Heart left ventricle (tissue), 16 donors: ENCODE results near the gene PPP1R9A. TPM values are rescaled to one million over a fixed set of nuclear protein-coding genes. Genes with fewer than 3 reads are reported as not detected.

Source experiments
- ATAC-seq, 4 donors: fragments of 200-7000 bp; cut with Tn5 transposase; one replicate each; pipeline ENCODE4 v1.9.1; 2020 to 2022; ENCODE audit warnings: moderate library complexity in 4 of 4, mild to moderate bottlenecking in 3 of 4, moderate number of reproducible peaks in 1 of 4
- DNase-seq, 5 donors: peaks; one replicate each; pipeline ENCODE4 v3.0.0-alpha.2; 2020
- H3K27ac ChIP-seq, 12 donors: fragments of 200-600 bp; sonication (generic) in 4 of 12; one replicate each; pipeline versions ENCODE4 v1.5.0 to v1.8.0; 2016 to 2022; ENCODE audit warnings: mild to moderate bottlenecking in 2 of 12
- H3K27me3 ChIP-seq, 9 donors: fragments of 200-600 bp; sonication (generic) in 2 of 9; one replicate each; pipeline versions ENCODE4 v1.5.1 to v1.8.0; 2016 to 2022; ENCODE audit warnings: mild to moderate bottlenecking in 3 of 9
- H3K36me3 ChIP-seq, 9 donors: fragments of 200-600 bp; sonication (generic) in 2 of 9; one replicate each; pipeline versions ENCODE4 v1.5.0 to v1.8.0; 2018 to 2022; ENCODE audit warnings: mild to moderate bottlenecking in 2 of 9
- H3K4me1 ChIP-seq, 12 donors: fragments of 200-600 bp; sonication (generic) in 4 of 12; one replicate each; pipeline versions ENCODE4 v1.5.0 to v1.8.0; 2016 to 2022; ENCODE audit warnings: mild to moderate bottlenecking in 3 of 12
- H3K4me3 ChIP-seq, 12 donors: fragments of 200-600 bp; sonication (generic) in 4 of 12; one replicate each; pipeline versions ENCODE4 v1.5.0 to v1.8.0; 2017 to 2022; ENCODE audit warnings: mild to moderate bottlenecking in 9 of 12, moderate library complexity in 4 of 12
- H3K9me3 ChIP-seq, 12 donors: fragments of 200-600 bp; sonication (generic) in 4 of 12; one replicate each; pipeline versions ENCODE4 v1.5.0 to v1.8.0; 2016 to 2022; ENCODE audit warnings: mild to moderate bottlenecking in 1 of 12
- POLR2A ChIP-seq, 2 donors: fragments of 450-650 bp; IDR thresholded peaks; one replicate each; pipeline ENCODE4 v1.6.1; 2017; ENCODE audit warnings: antibody characterized with exemption in 2 of 2, mild to moderate bottlenecking in 2 of 2, moderate library complexity in 2 of 2
- whole genome bisulfite sequencing, 4 donors: extraction: QIAGEN DNeasy Blood & Tissue Kit in 2 of 4; methylation state at CpG; one replicate each; pipeline versions ENCODE4 v1.1.5 to v1.1.7; 2013 to 2018; 5-methylcytosine and 5-hydroxymethylcytosine counted together
- intact Hi-C, 10 donors: fragments of 100-400 bp; cut with DNase I; formaldehyde crosslinking; loops; one replicate each; pipeline versions ENCODE4 v1.11.1 to v1.14.2; 2022
- polyA plus RNA-seq, 2 donors: library from polyadenylated mRNA; stranded (reverse); fragments of 200-250 nt; gene quantifications; one replicate each; pipeline ENCODE4 v1.2.3, GENCODE V29; 2013
- total RNA-seq, 9 donors: library from RNA; depleted of rRNA in 2 of 9; stranded (reverse); fragments of >200 nt in 2 of 9; fragmentation: NEBNext Ultra II Directional in 3 of 9; extraction: Animal tissue kit (Norgen Biotek cat#: 25700) in 3 of 9; gene quantifications; one replicate each; pipeline versions ENCODE4 v1.1.0 to v1.2.4, GENCODE V29; 2016 to 2023
- TF ChIP-seq, protein P1 (sequence below), 12 donors: fragments of 200-600 bp; sonication (generic) in 4 of 12; IDR thresholded peaks; one replicate each; pipeline versions ENCODE4 v1.5.0 to v1.8.0; 2018 to 2022; ENCODE audit warnings: antibody characterized with exemption in 12 of 12, mild to moderate bottlenecking in 5 of 12
- donor health status: ischemic (EF 13 %, LVEDD 7.1; RV severe dilation, severe dysfunction).
- donor health status: healthy with polysubstance abuse.
- donor health status: DM: no; HTN: yes; CAD: no.
- donor health status: DM: no; HTN: no; CAD: no.
- donor health status: ischemic (EF 25% LVEDD 6.9; RV normal size, moderate dysfunction).
- donor health status: ischemic (EF 25% LVEDD 5.7; RV mildly dilated, moderate dysfunction).
- donor health status: healthy.
- donor health status: DM: yes; HTN: yes; CAD: no.
- donor health status: ischemic (EF 35%, LVEDD 5.7; RV mildly dilated, moderate dysfunction).
- donor health status: nonischemic (EF 11% LVEDD 7.7; RV severe dilation, severe dysfunction).
- donor health status: DM: yes; HTN: yes; CAD: no.
- donor health status: PGD.
- donor health status: ischemic (EF 29% LVEDD 5.4; RV normal size, mild dysfunction).
- donor health status: nonischemic (EF 23%, LVEDD 6.1; RV moderate dilation, normal function).

The PPP1R9A gene
- total and polyA plus RNA-seq, 11 donors = 3.6 to 42.8 (median 30.0) TPM

- H3K4me3 ChIP-seq = no peak overlapping the region
- no peaks in the 10 kb centered on the region for H3K36me3 ChIP-seq
- no peak for TF ChIP-seq POLR2A (IDR thresholded peaks at IDR 0.05)
- TF ChIP-seq, protein P1, sequence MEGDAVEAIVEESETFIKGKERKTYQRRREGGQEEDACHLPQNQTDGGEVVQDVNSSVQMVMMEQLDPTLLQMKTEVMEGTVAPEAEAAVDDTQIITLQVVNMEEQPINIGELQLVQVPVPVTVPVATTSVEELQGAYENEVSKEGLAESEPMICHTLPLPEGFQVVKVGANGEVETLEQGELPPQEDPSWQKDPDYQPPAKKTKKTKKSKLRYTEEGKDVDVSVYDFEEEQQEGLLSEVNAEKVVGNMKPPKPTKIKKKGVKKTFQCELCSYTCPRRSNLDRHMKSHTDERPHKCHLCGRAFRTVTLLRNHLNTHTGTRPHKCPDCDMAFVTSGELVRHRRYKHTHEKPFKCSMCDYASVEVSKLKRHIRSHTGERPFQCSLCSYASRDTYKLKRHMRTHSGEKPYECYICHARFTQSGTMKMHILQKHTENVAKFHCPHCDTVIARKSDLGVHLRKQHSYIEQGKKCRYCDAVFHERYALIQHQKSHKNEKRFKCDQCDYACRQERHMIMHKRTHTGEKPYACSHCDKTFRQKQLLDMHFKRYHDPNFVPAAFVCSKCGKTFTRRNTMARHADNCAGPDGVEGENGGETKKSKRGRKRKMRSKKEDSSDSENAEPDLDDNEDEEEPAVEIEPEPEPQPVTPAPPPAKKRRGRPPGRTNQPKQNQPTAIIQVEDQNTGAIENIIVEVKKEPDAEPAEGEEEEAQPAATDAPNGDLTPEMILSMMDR (IDR thresholded peaks at IDR 0.05) = no peak
- H3K9me3 ChIP-seq = no peaks in the 10 kb centered on the region
- DNase-seq (no peak), ATAC-seq (no peak)
- H3K4me1 ChIP-seq = no peaks in the 10 kb centered on the region
- no peak overlapping the region for H3K27ac ChIP-seq
- H3K27me3 ChIP-seq = peaks cover 0 to 1% (median 0%) of the 10 kb centered on the region in 9 donors
- intact Hi-C loops = no loop called here
- WGBS, 4 donors = 22 to 38% (median 29%) methylated on average over 2 of the region's 2 CpGs
Measured at GRCh38 chr7:95317546-95317945, 410.2 kb downstream of the PPP1R9A start.

DNA sequence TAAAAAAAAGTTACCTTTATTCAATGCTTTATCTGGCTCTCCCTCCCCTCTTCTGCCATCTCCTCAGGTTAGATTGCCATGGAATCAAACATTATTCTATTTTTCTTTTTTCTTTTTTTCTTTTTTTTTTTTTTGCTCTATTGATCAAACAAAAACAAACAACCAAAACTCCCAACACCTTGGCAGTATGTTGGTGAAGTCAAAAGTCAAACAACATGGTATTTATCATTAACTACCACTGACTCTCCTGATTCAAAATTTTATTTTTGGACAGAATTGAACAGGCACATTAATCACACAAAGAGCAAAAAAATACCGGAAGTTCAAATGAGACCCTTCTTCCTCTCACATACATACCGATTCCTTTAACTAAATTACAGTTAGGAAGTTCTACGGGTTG, 410.6 kb downstream of the PPP1R9A start:
- WGBS, 4 donors = 60 to 77% (median 71%) methylated on average over 3 of the region's 3 CpGs

GRCh38 chr7:95318501-95319100, 411.2 kb downstream of the PPP1R9A start:
- no peak for TF ChIP-seq POLR2A (IDR thresholded peaks at IDR 0.05)
- TF ChIP-seq, protein P1 (IDR thresholded peaks at IDR 0.05) = no peak
- Histone ChIP-seq H3K36me3 (no peaks in the 10 kb centered on the region), H3K27ac (no peak overlapping the region), H3K4me3 (no peak overlapping the region), H3K27me3 (peaks cover 0 to 7% (median 0%) of the 10 kb centered on the region in 9 donors), H3K9me3 (no peaks in the 10 kb centered on the region), H3K4me1 (no peaks in the 10 kb centered on the region)
- whole genome bisulfite sequencing, 4 donors = 88 to 89% (median 88%) methylated on average over 8 of the region's 8 CpGs
- intact Hi-C loops = no loop called here
- ATAC-seq (no peak), DNase-seq (no peak)

More for the DNA sequence above, 410.6 kb downstream of the PPP1R9A start:
- no peaks in the 10 kb centered on the region for H3K9me3 ChIP-seq
- ATAC-seq (no peak), DNase-seq (no peak)
- intact Hi-C loops = no loop called here
- H3K4me3 ChIP-seq = no peak overlapping the region
- H3K36me3 ChIP-seq = no peaks in the 10 kb centered on the region
- no peak for TF ChIP-seq POLR2A (IDR thresholded peaks at IDR 0.05)
- TF ChIP-seq, protein P1 (IDR thresholded peaks at IDR 0.05) = no peak
- no peak overlapping the region for H3K27ac ChIP-seq
- no peaks in the 10 kb centered on the region for H3K4me1 ChIP-seq
- peaks cover 0 to 5% (median 0%) of the 10 kb centered on the region in 9 donors for H3K27me3 ChIP-seq

DNA sequence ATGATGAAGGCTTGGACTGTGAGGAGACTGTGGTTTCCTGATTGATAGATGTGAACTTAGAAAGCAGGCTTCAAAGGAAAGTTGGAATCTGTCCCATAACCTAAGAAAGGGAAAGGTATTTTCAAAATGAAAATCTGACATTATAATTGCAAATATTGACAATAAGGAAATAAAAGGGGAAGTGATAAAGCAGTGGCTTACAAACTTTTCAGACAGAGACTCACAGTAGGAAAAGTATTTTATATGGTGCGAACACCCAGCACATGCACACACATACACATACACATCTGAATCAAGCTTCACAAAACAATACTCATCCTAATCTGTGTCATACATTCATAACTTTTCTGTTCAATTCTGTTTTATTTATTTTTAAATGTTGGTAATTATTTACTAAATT, 412.2 kb downstream of the PPP1R9A start:
- ATAC-seq (no peak), DNase-seq (no peak)
- Histone ChIP-seq H3K9me3 (no peaks in the 10 kb centered on the region), H3K27ac (no peak overlapping the region), H3K36me3 (no peaks in the 10 kb centered on the region), H3K4me3 (no peak overlapping the region), H3K4me1 (no peaks in the 10 kb centered on the region), H3K27me3 (peaks cover 0 to 15% (median 5%) of the 10 kb centered on the region in 9 donors)
- intact Hi-C loops = no loop called here
- TF ChIP-seq, protein P1 (IDR thresholded peaks at IDR 0.05) = no peak
- TF ChIP-seq POLR2A (IDR thresholded peaks at IDR 0.05) = no peak
- 93 to 97% (median 95%) methylated on average over 1 of the region's 1 CpG for WGBS, 4 donors
